ENCODE results near the gene NCKAP5.

The NCKAP5 gene

GRCh38 chr2:132633635-132634034 lies 934.6 kb downstream of the NCKAP5 start:
- no peak for DNase-seq

DNA sequence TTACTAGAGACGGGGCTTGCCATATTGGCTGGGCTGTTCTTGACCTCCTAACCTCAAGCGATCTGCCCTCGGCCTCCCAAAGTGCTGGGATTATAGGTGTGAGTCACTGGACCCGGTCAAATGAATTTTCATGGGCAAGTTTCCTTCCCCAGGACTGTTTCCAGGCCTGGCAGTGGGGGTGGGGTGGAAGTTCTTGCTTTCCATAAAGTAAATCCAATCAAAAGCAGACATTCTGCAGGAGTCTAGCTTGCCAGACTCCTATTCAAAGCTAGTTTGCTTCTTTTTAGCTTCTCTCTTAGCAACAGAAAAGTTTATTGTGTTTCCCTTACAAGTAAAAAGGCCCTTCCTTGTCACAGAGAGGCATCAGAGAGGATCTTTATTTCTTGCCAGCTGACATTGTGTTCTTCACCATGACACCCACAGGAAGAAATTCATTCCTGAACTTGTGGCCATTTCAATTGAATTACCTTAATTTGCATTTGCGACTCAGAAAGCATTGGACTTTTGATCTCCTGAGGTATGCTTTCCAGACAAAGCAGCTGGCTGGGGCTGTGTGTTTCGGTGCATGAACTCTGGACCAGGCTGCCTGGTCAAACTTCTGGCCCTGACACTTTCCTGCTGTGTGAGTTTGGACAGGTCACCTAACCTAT lies 936.1 kb downstream of the NCKAP5 start:
- DNase-seq = no peak

GRCh38 chr2:132627536-132627935 lies 940.7 kb downstream of the NCKAP5 start:
- DNase-seq = no peak

DNA sequence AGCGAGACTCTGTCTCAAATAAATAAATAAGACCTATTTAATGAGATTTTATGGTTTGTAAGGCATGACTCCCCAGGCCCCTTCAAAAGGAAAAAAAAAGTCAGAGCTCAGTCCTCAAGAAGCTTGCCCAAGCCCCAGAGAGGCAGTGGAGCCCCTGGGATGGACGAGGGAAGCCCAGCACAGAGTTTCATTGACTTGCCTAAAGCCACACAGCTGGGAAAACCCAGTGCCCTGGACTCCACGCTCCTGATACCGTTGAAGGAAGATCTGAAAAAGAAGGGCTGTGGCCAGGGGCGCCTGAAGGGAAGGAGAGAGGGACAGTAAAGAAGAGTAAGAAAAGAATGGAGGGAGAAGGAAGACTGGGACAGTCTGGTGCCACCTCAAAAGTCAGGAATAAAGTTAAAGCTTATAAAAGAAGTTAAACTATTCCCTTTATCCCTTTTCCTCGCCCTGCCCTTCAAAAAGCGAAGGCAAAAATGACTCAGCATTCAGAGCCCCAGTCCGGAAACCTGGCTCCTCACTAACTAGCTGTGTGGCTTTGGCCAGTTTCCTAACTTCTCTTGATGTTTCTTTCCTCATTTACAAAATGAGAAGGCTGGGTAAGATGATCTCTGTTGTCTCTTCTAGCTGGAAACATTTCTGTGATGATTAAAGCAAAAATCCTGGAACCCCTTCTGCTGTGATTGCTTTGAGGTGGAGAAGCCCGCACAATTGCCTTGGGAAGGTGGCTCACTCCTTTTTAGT lies 945.0 kb downstream of the NCKAP5 start:
- no peak for DNase-seq
